Naive thymus-derived CD4-positive, alpha-beta T cell (primary cell): Measurements from ENCODE around the gene TEX19. TPM values are rescaled to one million over a fixed set of nuclear protein-coding genes. Genes with fewer than 3 reads are reported as not detected.

Experiments
- ATAC-seq: fragments of 150-1000 bp; cut with Tn5 transposase; 2 replicates; pipeline ENCODE4 v1.10.0; 2021; ENCODE audit warnings: mild to moderate bottlenecking, moderate library complexity
- CTCF ChIA-PET: fragments of 350-600 bp; sonication (Branson Sonifier 250); formaldehyde crosslinking; loops from one replicate; lab custom pipeline; 2021; ENCODE audit warnings: antibody characterized with exemption; lab: Charles Lee
- POLR2A ChIA-PET: fragments of 350-600 bp; sonication (Branson Sonifier 250); formaldehyde crosslinking; loops from one replicate; lab custom pipeline; 2021; ENCODE audit warnings: antibody characterized with exemption, inconsistent platforms; lab: Charles Lee
- DNase-seq, 9 donors: peaks; one replicate each; pipeline versions ENCODE4 v3.0.0 to v3.0.0-alpha.2; 2020 to 2022; ENCODE audit warnings: mixed read lengths in 1 of 9
- H3K27ac ChIP-seq: one replicate; pipeline ENCODE4 v1.7.0; 2013; ENCODE audit warnings: mild to moderate bottlenecking, low read depth, low read length, moderate library complexity
- H3K27me3 ChIP-seq, 2 donors: one replicate each; pipeline ENCODE4 v1.7.0; 2013; ENCODE audit warnings: low read length in 2 of 2, mild to moderate bottlenecking in 2 of 2, moderate library complexity in 2 of 2; ENCODE audit not compliant: control insufficient read depth in 2 of 2, insufficient read depth in 2 of 2
- H3K36me3 ChIP-seq, 3 experiments: 1 replicate in 2 of 3; 2 replicates in 1 of 3; pipeline ENCODE4 v1.7.0; 2013; ENCODE audit warnings: low read length in 3 of 3, mild to moderate bottlenecking in 3 of 3, moderate library complexity in 1 of 3; ENCODE audit not compliant: insufficient read depth in 3 of 3, control insufficient read depth in 2 of 3
- H3K4me1 ChIP-seq, 2 donors: one replicate each; pipeline ENCODE4 v1.7.0; 2013; ENCODE audit warnings: low read length in 2 of 2, mild to moderate bottlenecking in 2 of 2, moderate library complexity in 1 of 2; ENCODE audit not compliant: control insufficient read depth in 2 of 2, insufficient read depth in 2 of 2
- H3K4me3 ChIP-seq: 2 replicates; pipeline ENCODE4 v1.7.0; 2013; ENCODE audit warnings: mild to moderate bottlenecking, low read length
- H3K9me3 ChIP-seq, 3 experiments: 1 replicate in 2 of 3; 2 replicates in 1 of 3; pipeline ENCODE4 v1.7.0; 2013; ENCODE audit warnings: low read length in 3 of 3; ENCODE audit not compliant: control insufficient read depth in 2 of 3
- H3K27ac Mint-ChIP-seq, 9 donors: one replicate each; pipeline ENCODE4 v1.8.0; 2020 to 2022; ENCODE audit warnings: mixed read lengths in 9 of 9, mild to moderate bottlenecking in 8 of 9, moderate library complexity in 5 of 9, inconsistent platforms in 2 of 9
- H3K27me3 Mint-ChIP-seq, 5 donors: one replicate each; pipeline ENCODE4 v1.8.0; 2021 to 2022; ENCODE audit warnings: mixed read lengths in 5 of 5, mild to moderate bottlenecking in 1 of 5
- H3K36me3 Mint-ChIP-seq, 5 donors: one replicate each; pipeline ENCODE4 v1.8.0; 2020 to 2022; ENCODE audit warnings: mixed read lengths in 5 of 5, mild to moderate bottlenecking in 3 of 5, inconsistent platforms in 1 of 5
- H3K4me1 Mint-ChIP-seq, 7 donors: one replicate each; pipeline ENCODE4 v1.8.0; 2020 to 2022; ENCODE audit warnings: mixed read lengths in 7 of 7, mild to moderate bottlenecking in 3 of 7, inconsistent platforms in 1 of 7
- H3K4me3 Mint-ChIP-seq, 10 donors: one replicate each; pipeline ENCODE4 v1.8.0; 2020 to 2022; ENCODE audit warnings: mild to moderate bottlenecking in 10 of 10, mixed read lengths in 10 of 10, moderate library complexity in 6 of 10, inconsistent platforms in 2 of 10
- H3K9me3 Mint-ChIP-seq, 11 donors: one replicate each; pipeline ENCODE4 v1.8.0; 2020 to 2022; ENCODE audit warnings: mixed read lengths in 11 of 11, mild to moderate bottlenecking in 4 of 11, inconsistent platforms in 1 of 11, moderate library complexity in 1 of 11
- intact Hi-C, 2 donors: fragments of 100-400 bp; cut with micrococcal nuclease; formaldehyde crosslinking; loops; one replicate each; pipeline ENCODE4 v1.15.1; 2023
- polyA plus RNA-seq, 2 donors: library from polyadenylated mRNA; unstranded; fragments of 300-500 nt; fragmentation: Illumina TruSeq; gene quantifications; one replicate each; pipeline ENCODE4 v1.2.3, GENCODE V29; 2021
- total RNA-seq, 6 experiments: library from RNA in 5 of 6; stranded (reverse) in 5 of 6; gene quantifications; 1 replicate in 5 of 6; 2 replicates in 1 of 6; pipeline ENCODE4 v1.2.3 and lab custom pipeline; 2021 to 2026

TEX19 gene
- total and polyA plus RNA-seq, 7 experiments from 2014 or later = not detected

- intact Hi-C loops = no loop called here
- Mint-ChIP-seq H3K4me1 (peaks cover 2 to 5% (median 4%) of the 10 kb centered on the region in 7 donors), H3K4me3 (no peak overlapping the region), H3K9me3 (no peaks in the 10 kb centered on the region), H3K27ac (no peak overlapping the region), H3K27me3 (peaks cover 7 to 48% (median 19%) of the 10 kb centered on the region in 5 donors), H3K36me3 (no peaks in the 10 kb centered on the region)
- no peak for ATAC-seq
- H3K36me3 ChIP-seq = no peaks in the 10 kb centered on the region
- H3K27me3 ChIP-seq = peaks cover under 1 to 3% of the 10 kb centered on the region in 2 donors
- ChIA-PET CTCF (interaction anchor here (1.5 kb wide), 1 partner anchor 13 kb away, joined by 7 read pairs; no protein-coding TSS in a partner anchor), POLR2A (interaction anchor here (0.7 kb wide), 1 partner anchor 9 kb away, joined by 3 read pairs; no protein-coding TSS in a partner anchor)
- H3K9me3 ChIP-seq = no peaks in the 10 kb centered on the region
- no peak overlapping the region for H3K27ac ChIP-seq
- no peak overlapping the region for H3K4me3 ChIP-seq
- no peak for DNase-seq
- H3K4me1 ChIP-seq = peaks cover 0 to 3% of the 10 kb centered on the region in 2 donors
These were observed 6.7 kb downstream of the TEX19 start for GRCh38 chr17:82365606-82366295.

GRCh38 chr17:82366749-82367148 lies 7.7 kb downstream of the TEX19 start:
- peaks cover 4 to 11% (median 9%) of the 10 kb centered on the region in 7 donors for H3K4me1 Mint-ChIP-seq
- no peaks in the 10 kb centered on the region for H3K9me3 ChIP-seq
- H3K4me3 Mint-ChIP-seq = no peak overlapping the region
- ATAC-seq = no peak
- H3K9me3 Mint-ChIP-seq = no peaks in the 10 kb centered on the region
- H3K27ac ChIP-seq = no peak overlapping the region
- H3K27me3 Mint-ChIP-seq = peaks cover 13 to 50% (median 23%) of the 10 kb centered on the region in 5 donors
- ChIA-PET CTCF (interaction anchor here (1.5 kb wide), 1 partner anchor 14 kb away, joined by 7 read pairs; no protein-coding TSS in a partner anchor), POLR2A (interaction anchor here (0.7 kb wide), 1 partner anchor 10 kb away, joined by 3 read pairs; no protein-coding TSS in a partner anchor)
- no peak overlapping the region for H3K27ac Mint-ChIP-seq
- peaks cover 3 to 5% of the 10 kb centered on the region in 2 donors for H3K27me3 ChIP-seq
- DNase-seq = no peak
- H3K36me3 Mint-ChIP-seq = no peaks in the 10 kb centered on the region
- intact Hi-C loops = no loop called here
- no peak overlapping the region for H3K4me3 ChIP-seq
- H3K4me1 ChIP-seq = peaks cover 0 to 7% of the 10 kb centered on the region in 2 donors
- no peaks in the 10 kb centered on the region for H3K36me3 ChIP-seq

GRCh38 chr17:82367724-82368524 lies 8.9 kb downstream of the TEX19 start:
- no peaks in the 10 kb centered on the region for H3K9me3 ChIP-seq
- peaks cover 3 to 5% of the 10 kb centered on the region in 2 donors for H3K27me3 ChIP-seq
- H3K27me3 Mint-ChIP-seq = peaks cover 19 to 52% (median 30%) of the 10 kb centered on the region in 5 donors
- CTCF ChIA-PET = interaction anchor here (0.7 kb wide), 1 partner anchor 323 kb away, joined by 3 read pairs; no protein-coding TSS in a partner anchor
- H3K4me3 Mint-ChIP-seq = no peak overlapping the region
- no peaks in the 10 kb centered on the region for H3K36me3 ChIP-seq
- POLR2A ChIA-PET = interaction anchor here (0.7 kb wide), 1 partner anchor 132 kb away, joined by 3 read pairs; no protein-coding TSS in a partner anchor
- intact Hi-C loops = no loop called here
- no peak overlapping the region for H3K27ac ChIP-seq
- H3K27ac Mint-ChIP-seq = peak overlapping the region in 1 of 9 donors; percentile 25
- H3K9me3 Mint-ChIP-seq = no peaks in the 10 kb centered on the region
- H3K4me1 ChIP-seq = peaks cover 0 to 7% of the 10 kb centered on the region in 2 donors
- H3K36me3 Mint-ChIP-seq = no peaks in the 10 kb centered on the region
- ATAC-seq (no peak), DNase-seq (no peak)
- no peak overlapping the region for H3K4me3 ChIP-seq
- H3K4me1 Mint-ChIP-seq = peaks cover 5 to 17% (median 14%) of the 10 kb centered on the region in 7 donors

GRCh38 chr17:82369211-82369610 lies 10.2 kb downstream of the TEX19 start:
- Mint-ChIP-seq H3K36me3 (no peaks in the 10 kb centered on the region), H3K27me3 (peaks cover 27 to 59% (median 37%) of the 10 kb centered on the region in 5 donors), H3K9me3 (no peaks in the 10 kb centered on the region), H3K4me1 (peaks cover 7 to 20% (median 17%) of the 10 kb centered on the region in 7 donors), H3K4me3 (no peak overlapping the region), H3K27ac (no peak overlapping the region)
- H3K4me3 ChIP-seq = no peak overlapping the region
- CTCF ChIA-PET = no interaction called here
- POLR2A ChIA-PET = no interaction called here
- H3K36me3 ChIP-seq = no peaks in the 10 kb centered on the region
- DNase-seq (no peak), ATAC-seq (no peak)
- peaks cover 3 to 5% of the 10 kb centered on the region in 2 donors for H3K27me3 ChIP-seq
- peaks cover 0 to 7% of the 10 kb centered on the region in 2 donors for H3K4me1 ChIP-seq
- intact Hi-C loops = no loop called here
- H3K9me3 ChIP-seq = no peaks in the 10 kb centered on the region
- no peak overlapping the region for H3K27ac ChIP-seq

GRCh38 chr17:82370471-82371332 lies 11.7 kb downstream of the TEX19 start:
- H3K9me3 ChIP-seq = no peaks in the 10 kb centered on the region
- CTCF ChIA-PET = no interaction called here
- Mint-ChIP-seq H3K27me3 (peaks cover 27 to 60% (median 41%) of the 10 kb centered on the region in 5 donors), H3K9me3 (no peaks in the 10 kb centered on the region), H3K4me3 (peak overlapping the region; percentile 75 to 89 (median 82)), H3K36me3 (no peaks in the 10 kb centered on the region), H3K27ac (no peak overlapping the region), H3K4me1 (peaks cover 7 to 20% (median 17%) of the 10 kb centered on the region in 7 donors)
- H3K4me3 ChIP-seq = peak overlapping the region; percentile 31
- intact Hi-C loops = no loop called here
- H3K27me3 ChIP-seq = peaks cover 3 to 5% of the 10 kb centered on the region in 2 donors
- H3K4me1 ChIP-seq = peaks cover 0 to 7% of the 10 kb centered on the region in 2 donors
- H3K27ac ChIP-seq = no peak overlapping the region
- POLR2A ChIA-PET = interaction anchor here (1.1 kb wide), 1 partner anchor 10 kb away, joined by 3 read pairs; no protein-coding TSS in a partner anchor
- ATAC-seq (no peak), DNase-seq (peak in 2 of 9 donors; percentile 30 to 50)
- no peaks in the 10 kb centered on the region for H3K36me3 ChIP-seq
